ENCODE results near the gene CDKAL1. TPM values are rescaled to one million over a fixed set of nuclear protein-coding genes. Genes with fewer than 3 reads are reported as not detected.
"Not testable (repeated sequence)": the region's sequence is repeated elsewhere in the genome, so short reads cannot be mapped to it uniquely, and the experiment has no call there.

Gene CDKAL1
- total RNA-seq, 1 donor from 2014 or later: 11.8 TPM

GRCh38 chr6:21049148-21049547, 514.9 kb downstream of the CDKAL1 start:
- DNase-seq (ENCODE audit: low read depth): no peak

- DNase-seq (ENCODE audit: low read depth): no peak
These were observed 515.3 kb downstream of the CDKAL1 start for GRCh38 chr6:21049572-21049971.

- DNase-seq (ENCODE audit: low read depth): no peak
These were observed 516.7 kb downstream of the CDKAL1 start for GRCh38 chr6:21050935-21051334.

GRCh38 chr6:21051777-21052176, 517.5 kb downstream of the CDKAL1 start:
- DNase-seq (ENCODE audit: low read depth): no peak

- no peak for DNase-seq (ENCODE audit: low read depth)
These were observed 519.4 kb downstream of the CDKAL1 start for GRCh38 chr6:21053612-21054011.

GRCh38 chr6:21055480-21055879, 521.2 kb downstream of the CDKAL1 start:
- not testable (repeated sequence) for DNase-seq (ENCODE audit: low read depth)

GRCh38 chr6:21061892-21062291, 527.6 kb downstream of the CDKAL1 start:
- DNase-seq (ENCODE audit: low read depth): no peak

- peak; percentile 21 for DNase-seq (ENCODE audit: low read depth)
These were observed 530.6 kb downstream of the CDKAL1 start for GRCh38 chr6:21064756-21065340.

- DNase-seq (ENCODE audit: low read depth): no peak
These were observed 533.3 kb downstream of the CDKAL1 start for GRCh38 chr6:21067521-21067920.

- DNase-seq (ENCODE audit: low read depth): no peak
These were observed 536.4 kb downstream of the CDKAL1 start for GRCh38 chr6:21070620-21071019.

GRCh38 chr6:21071780-21072468, 537.7 kb downstream of the CDKAL1 start:
- DNase-seq (ENCODE audit: low read depth): no peak

GRCh38 chr6:21073318-21073839, 539.1 kb downstream of the CDKAL1 start:
- DNase-seq (ENCODE audit: low read depth): no peak

- DNase-seq (ENCODE audit: low read depth): no peak
These were observed 540.2 kb downstream of the CDKAL1 start for GRCh38 chr6:21074484-21074883.

- DNase-seq (ENCODE audit: low read depth): peak; percentile 13
These were observed 541.7 kb downstream of the CDKAL1 start for GRCh38 chr6:21075986-21076385.

- no peak for DNase-seq (ENCODE audit: low read depth)
These were observed 544.2 kb downstream of the CDKAL1 start for GRCh38 chr6:21078497-21078896.

GRCh38 chr6:21079468-21080048, 545.3 kb downstream of the CDKAL1 start:
- no peak for DNase-seq (ENCODE audit: low read depth)

GRCh38 chr6:21080221-21080620, 546.0 kb downstream of the CDKAL1 start:
- DNase-seq (ENCODE audit: low read depth): no peak

GRCh38 chr6:21082091-21082490, 547.8 kb downstream of the CDKAL1 start:
- DNase-seq (ENCODE audit: low read depth): no peak

- no peak for DNase-seq (ENCODE audit: low read depth)
These were observed 549.5 kb downstream of the CDKAL1 start for GRCh38 chr6:21083708-21084107.

GRCh38 chr6:21084656-21085055, 550.4 kb downstream of the CDKAL1 start:
- DNase-seq (ENCODE audit: low read depth): no peak

GRCh38 chr6:21085211-21085610, 551.0 kb downstream of the CDKAL1 start:
- DNase-seq (ENCODE audit: low read depth): no peak

- DNase-seq (ENCODE audit: low read depth): no peak
These were observed 551.4 kb downstream of the CDKAL1 start for GRCh38 chr6:21085643-21086042.

GRCh38 chr6:21087188-21087587, 552.9 kb downstream of the CDKAL1 start:
- no peak for DNase-seq (ENCODE audit: low read depth)

All from myocyte (in vitro differentiated cells).